OCI-LY7 (cell line): ENCODE data around the gene MED15. TPM values are rescaled to one million over a fixed set of nuclear protein-coding genes. Genes with fewer than 3 reads are reported as not detected.
A peak's percentile ranks its signal among the peaks of the same experiment; 100 is the strongest.
"Not testable (repeated sequence)": the region's sequence is repeated elsewhere in the genome, so short reads cannot be mapped to it uniquely, and the experiment has no call there.

Source experiments
- BruUV-seq: library from RNA; stranded (reverse); fragments of 400-500 nt; replicated peaks from 2 replicates; lab custom pipeline; 2021; lab: Mats Ljungman, UMichigan
- CTCF ChIA-PET: fragments of 300-600 bp; sonication (Branson Sonifier 250); formaldehyde crosslinking; loops from one replicate; lab custom pipeline; 2022; ENCODE audit warnings: antibody characterized with exemption; ENCODE audit not compliant: unreplicated experiment; lab: Charles Lee
- POLR2A ChIA-PET: fragments of 300-600 bp; sonication (Branson Sonifier 250); formaldehyde crosslinking; loops from one replicate; lab custom pipeline; 2022; ENCODE audit warnings: antibody characterized with exemption; lab: Charles Lee
- DNase-seq: peaks from one replicate; pipeline ENCODE4 v3.0.0-alpha.2; 2015; ENCODE audit warnings: low spot score
- H2AFZ ChIP-seq: fragments of 200-600 bp; sonication (generic), shearing (Covaris generic); 2 replicates; pipeline ENCODE4 v1.6.1; 2014; ENCODE audit warnings: mild to moderate bottlenecking, antibody characterized with exemption, low read length, moderate library complexity
- H3K27ac ChIP-seq: fragments of 200-600 bp; sonication (generic); 2 replicates; pipeline ENCODE4 v1.5.1; 2014; ENCODE audit warnings: mixed run types, low read depth, mild to moderate bottlenecking, moderate library complexity, low read length, inconsistent platforms; ENCODE audit not compliant: poor library complexity, severe bottlenecking
- H3K36me3 ChIP-seq: fragments of 200-600 bp; sonication (generic); 2 replicates; pipeline ENCODE4 v1.6.1; 2014; ENCODE audit warnings: mild to moderate bottlenecking, antibody characterized with exemption, low read length, moderate library complexity, mixed read lengths; ENCODE audit not compliant: insufficient read depth
- H3K4me1 ChIP-seq: fragments of 200-600 bp; sonication (generic); 2 replicates; pipeline ENCODE4 v1.5.1; 2014; ENCODE audit warnings: mild to moderate bottlenecking, low read length; ENCODE audit not compliant: insufficient read depth, poor library complexity, severe bottlenecking
- H3K4me2 ChIP-seq: fragments of 200-600 bp; sonication (generic); 2 replicates; pipeline ENCODE4 v1.6.1; 2014; ENCODE audit warnings: mild to moderate bottlenecking, low read length
- H3K4me3 ChIP-seq: fragments of 200-600 bp; sonication (generic); 2 replicates; pipeline ENCODE4 v1.5.1; 2014; ENCODE audit warnings: mild to moderate bottlenecking, low read depth, low read length; ENCODE audit not compliant: poor library complexity, severe bottlenecking
- H3K79me2 ChIP-seq: fragments of 200-600 bp; sonication (generic); 2 replicates; pipeline ENCODE4 v1.6.1; 2016; ENCODE audit warnings: low read depth, mild to moderate bottlenecking, low read length, moderate library complexity, mixed read lengths; ENCODE audit not compliant: insufficient read depth
- H3K9me2 ChIP-seq: fragments of 200-600 bp; sonication (generic); 2 replicates; pipeline ENCODE4 v1.6.1; 2016; ENCODE audit warnings: mild to moderate bottlenecking, low read length, mixed read lengths; ENCODE audit not compliant: insufficient read depth
- H3K9me3 ChIP-seq: fragments of 200-600 bp; sonication (generic); 2 replicates; pipeline ENCODE4 v1.6.1; 2014; ENCODE audit warnings: mild to moderate bottlenecking, mixed run types, low read length, mixed read lengths
- H4K20me1 ChIP-seq: fragments of 200-600 bp; sonication (generic); 2 replicates; pipeline ENCODE4 v1.6.1; 2014; ENCODE audit warnings: mild to moderate bottlenecking, antibody characterized with exemption, low read length, moderate library complexity, mixed read lengths; ENCODE audit not compliant: insufficient read depth
- CTCF ChIP-seq: fragments of 200-600 bp; sonication (generic); conservative IDR thresholded peaks from 2 replicates; pipeline ENCODE4 v1.5.1; 2014; ENCODE audit warnings: mild to moderate bottlenecking, antibody characterized with exemption, low read length, moderate library complexity, mixed read lengths
- EZH2phosphoT487 ChIP-seq: fragments of 200-600 bp; sonication (generic); IDR thresholded peaks from 2 replicates; pipeline ENCODE4 v1.6.1; 2018; ENCODE audit warnings: low read depth, borderline replicate concordance, mild to moderate bottlenecking, mixed run types, antibody characterized with exemption, low read length, moderate library complexity, mixed read lengths
- intact Hi-C: fragments of 100-400 bp; cut with micrococcal nuclease; formaldehyde crosslinking; loops from one replicate; pipeline ENCODE4 v1.10.0; 2022; ENCODE audit not compliant: unreplicated experiment
- total RNA-seq, 2 experiments: library from RNA; depleted of rRNA in 1 of 2; stranded (reverse); fragments of >200 nt in 1 of 2; shearing (Covaris generic) in 1 of 2; gene quantifications; 2 replicates each; pipeline ENCODE4 v1.2.3, GENCODE V29; 2014 to 2022

Gene MED15
- total RNA-seq, 2 experiments from 2014 or later: 28.7 to 79.2 TPM

- Histone ChIP-seq H3K79me2 (peaks cover 42% of the 10 kb centered on the region), H3K36me3 (peaks cover 17% of the 10 kb centered on the region; the same call in 1 of the 2 replicates), H3K9me2 (no peaks in the 10 kb centered on the region), H3K4me3 (peak overlapping the region; percentile 96), H2AFZ (peak overlapping the region; percentile 80), H3K4me2 (peak overlapping the region; percentile 91), H4K20me1 (peaks cover 24% of the 10 kb centered on the region), H3K9me3 (no peaks in the 10 kb centered on the region), H3K27ac (no peak overlapping the region), H3K4me1 (peaks cover 37% of the 10 kb centered on the region)
- ChIA-PET CTCF (interaction anchor here (0.6 kb wide), 1 partner anchor 1215 kb away, joined by 3 read pairs; the partner anchor contains the start of gene CLTCL1), POLR2A (interaction anchor here (1.3 kb wide), 1 partner anchor 8 kb away, joined by 4 read pairs; no protein-coding TSS in a partner anchor)
- TF ChIP-seq EZH2phosphoT487 (no peak), CTCF (no peak)
- intact Hi-C loops: no loop called here
- BruUV-seq: no TSS peak
- no peak for DNase-seq
Observed at GRCh38 chr22:20506543-20507252, 712 bp upstream of the MED15 start.

- H3K79me2 ChIP-seq: peaks cover 54% of the 10 kb centered on the region
- BruUV-seq, intact Hi-C loops, H3K9me3 ChIP-seq, DNase-seq, H3K9me2 ChIP-seq, CTCF ChIA-PET: not testable (repeated sequence)
- peaks cover 24% of the 10 kb centered on the region for H4K20me1 ChIP-seq
- H3K4me2 ChIP-seq: peak overlapping the region; percentile 91
- POLR2A ChIA-PET: interaction anchor here (0.6 to 2.5 kb wide), 3 partner anchors 19 to 169 kb away, joined by 3 to 6 read pairs (median 3); no protein-coding TSS in a partner anchor
- H3K27ac ChIP-seq: peak overlapping the region; percentile 50
- peak overlapping the region; percentile 96 for H3K4me3 ChIP-seq
- H3K4me1 ChIP-seq: peaks cover 37% of the 10 kb centered on the region
- peak overlapping the region; percentile 80; the same call in 1 of the 2 replicates for H2AFZ ChIP-seq
- H3K36me3 ChIP-seq: peaks cover 17% of the 10 kb centered on the region; the same call in 1 of the 2 replicates
Observed at GRCh38 chr22:20508067-20508755, 801 bp downstream of the MED15 start.

- intact Hi-C loops: no loop called here
Observed at GRCh38 chr22:20508815-20509271, 1.4 kb downstream of the MED15 start.

More at GRCh38 chr22:20508815-20509271, 1.4 kb downstream of the MED15 start:
- TSS peak; percentile 29 for BruUV-seq
- TF ChIP-seq CTCF (no peak), EZH2phosphoT487 (no peak)
- peak overlapping the region; percentile 96 for H3K4me3 ChIP-seq
- H4K20me1 ChIP-seq: peaks cover 24% of the 10 kb centered on the region
- no peak overlapping the region for H3K27ac ChIP-seq
- H3K9me3 ChIP-seq: no peaks in the 10 kb centered on the region
- CTCF ChIA-PET: no interaction called here
- no peak overlapping the region for H2AFZ ChIP-seq
- POLR2A ChIA-PET: interaction anchor here (0.6 to 2.5 kb wide), 4 partner anchors 18 to 168 kb away, joined by 3 to 6 read pairs (median 4); no protein-coding TSS in a partner anchor
- DNase-seq: peak; percentile 26
- peak overlapping the region; percentile 91 for H3K4me2 ChIP-seq
- H3K36me3 ChIP-seq: peaks cover 22% of the 10 kb centered on the region
- H3K9me2 ChIP-seq: no peaks in the 10 kb centered on the region
- peaks cover 60% of the 10 kb centered on the region for H3K79me2 ChIP-seq
- H3K4me1 ChIP-seq: peaks cover 37% of the 10 kb centered on the region
